Esophagus muscularis mucosa (tissue), 4 donors: ENCODE data around the gene TGM3. TPM values are rescaled to one million over a fixed set of nuclear protein-coding genes. Genes with fewer than 3 reads are reported as not detected.

Source experiments
- DNase-seq: peaks from one replicate; pipeline ENCODE4 v3.0.0-alpha.2; 2017; ENCODE audit errors: extremely low spot score
- H3K27ac ChIP-seq, 4 donors: fragments of 200-600 bp; sonication (generic); replicated peaks in 1 of 4; 1 replicate in 3 of 4; 2 replicates in 1 of 4; pipeline ENCODE4 v1.5.1; 2016 to 2019; ENCODE audit warnings: mild to moderate bottlenecking in 1 of 4
- H3K27me3 ChIP-seq, 4 donors: fragments of 200-600 bp; sonication (generic); one replicate each; pipeline versions ENCODE4 v1.5.1 to v1.6.0; 2016 to 2019
- H3K36me3 ChIP-seq, 4 donors: fragments of 200-600 bp; sonication (generic); one replicate each; pipeline ENCODE4 v1.5.1; 2016 to 2019
- H3K4me1 ChIP-seq, 4 donors: fragments of 200-600 bp; sonication (generic); one replicate each; pipeline ENCODE4 v1.5.1; 2016 to 2019
- H3K4me3 ChIP-seq, 4 donors: fragments of 200-600 bp; sonication (generic); 1 replicate in 2 of 4; 2 replicates in 2 of 4; pipeline ENCODE4 v1.5.1; 2016 to 2019; ENCODE audit warnings: mild to moderate bottlenecking in 4 of 4, moderate library complexity in 1 of 4
- H3K9me3 ChIP-seq, 4 donors: fragments of 200-600 bp; sonication (generic); 1 replicate in 3 of 4; 2 replicates in 1 of 4; pipeline ENCODE4 v1.5.1; 2016 to 2019
- EP300 ChIP-seq: sonication (generic); formaldehyde crosslinking; IDR thresholded peaks from one replicate; pipeline ENCODE4 v1.6.1; 2017; ENCODE audit warnings: antibody characterized with exemption
- POLR2A ChIP-seq: fragments of 450-650 bp; IDR thresholded peaks from one replicate; pipeline ENCODE4 v1.6.1; 2017; ENCODE audit warnings: antibody characterized with exemption, moderate library complexity, mild to moderate bottlenecking, low read depth
- POLR2AphosphoS5 ChIP-seq, 2 donors: sonication (generic); formaldehyde crosslinking; IDR thresholded peaks; one replicate each; pipeline ENCODE4 v1.6.1; 2017; ENCODE audit warnings: antibody characterized with exemption in 2 of 2
- WGBS: methylation state at CpG from one replicate; pipeline ENCODE4 v1.1.5; 2018; 5-methylcytosine and 5-hydroxymethylcytosine counted together
- intact Hi-C: fragments of 100-400 bp; cut with DNase I; formaldehyde crosslinking; loops from one replicate; pipeline ENCODE4 v1.15.1; 2023
- total RNA-seq, 4 donors: library from RNA; depleted of rRNA; stranded (reverse); fragments of >200 nt; gene quantifications; one replicate each; pipeline versions ENCODE4 v1.1.0 to v1.2.1, GENCODE V29; 2016
- TF ChIP-seq, protein P1 (sequence below), 3 experiments: fragments of 200-600 bp in 2 of 3; fragments of 450-650 bp in 1 of 3; sonication (generic) in 2 of 3; IDR thresholded peaks; one replicate each; pipeline ENCODE4 v1.5.1; 2017 to 2019; ENCODE audit warnings: antibody characterized with exemption in 3 of 3, mild to moderate bottlenecking in 2 of 3, moderate library complexity in 1 of 3

The TGM3 gene
- total RNA-seq, 4 donors from 2014 or later: 0.83 TPM; not detected in 3

DNA sequence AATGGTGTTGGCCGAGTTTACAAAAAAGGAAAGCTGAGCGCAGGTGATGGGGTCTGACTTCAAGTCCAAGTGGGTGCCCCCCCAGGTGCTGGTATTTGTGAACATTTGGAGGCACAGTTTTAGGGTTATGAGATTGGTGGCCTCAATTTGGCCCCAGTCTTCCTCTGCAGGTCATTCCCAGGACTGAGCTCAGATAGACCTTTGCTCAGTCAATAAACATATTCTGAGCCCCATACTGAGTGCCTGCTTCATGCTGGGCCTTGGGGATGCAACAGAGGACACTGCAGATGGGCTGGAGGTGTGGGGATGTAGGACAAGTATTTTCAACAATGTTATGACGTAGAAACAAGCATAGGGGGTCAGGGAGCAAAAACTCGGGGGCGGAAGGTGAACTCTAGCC, 33.5 kb downstream of the TGM3 start:
- H3K9me3 ChIP-seq: no peaks in the 10 kb centered on the region
- H3K36me3 ChIP-seq: no peaks in the 10 kb centered on the region
- no peaks in the 10 kb centered on the region for H3K4me1 ChIP-seq
- H3K27ac ChIP-seq: no peak overlapping the region
- DNase-seq: no peak
- 84% methylated on average over 5 of the region's 5 CpGs for WGBS
- TF ChIP-seq, protein P1, sequence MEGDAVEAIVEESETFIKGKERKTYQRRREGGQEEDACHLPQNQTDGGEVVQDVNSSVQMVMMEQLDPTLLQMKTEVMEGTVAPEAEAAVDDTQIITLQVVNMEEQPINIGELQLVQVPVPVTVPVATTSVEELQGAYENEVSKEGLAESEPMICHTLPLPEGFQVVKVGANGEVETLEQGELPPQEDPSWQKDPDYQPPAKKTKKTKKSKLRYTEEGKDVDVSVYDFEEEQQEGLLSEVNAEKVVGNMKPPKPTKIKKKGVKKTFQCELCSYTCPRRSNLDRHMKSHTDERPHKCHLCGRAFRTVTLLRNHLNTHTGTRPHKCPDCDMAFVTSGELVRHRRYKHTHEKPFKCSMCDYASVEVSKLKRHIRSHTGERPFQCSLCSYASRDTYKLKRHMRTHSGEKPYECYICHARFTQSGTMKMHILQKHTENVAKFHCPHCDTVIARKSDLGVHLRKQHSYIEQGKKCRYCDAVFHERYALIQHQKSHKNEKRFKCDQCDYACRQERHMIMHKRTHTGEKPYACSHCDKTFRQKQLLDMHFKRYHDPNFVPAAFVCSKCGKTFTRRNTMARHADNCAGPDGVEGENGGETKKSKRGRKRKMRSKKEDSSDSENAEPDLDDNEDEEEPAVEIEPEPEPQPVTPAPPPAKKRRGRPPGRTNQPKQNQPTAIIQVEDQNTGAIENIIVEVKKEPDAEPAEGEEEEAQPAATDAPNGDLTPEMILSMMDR (IDR thresholded peaks at IDR 0.05): no peak
- TF ChIP-seq POLR2AphosphoS5 (IDR thresholded peaks at IDR 0.05) (no peak), EP300 (no peak), POLR2A (no peak)
- intact Hi-C loops: no loop called here
- H3K27me3 ChIP-seq: peaks cover 0 to 23% (median 0%) of the 10 kb centered on the region in 4 donors
- no peak overlapping the region for H3K4me3 ChIP-seq

DNA sequence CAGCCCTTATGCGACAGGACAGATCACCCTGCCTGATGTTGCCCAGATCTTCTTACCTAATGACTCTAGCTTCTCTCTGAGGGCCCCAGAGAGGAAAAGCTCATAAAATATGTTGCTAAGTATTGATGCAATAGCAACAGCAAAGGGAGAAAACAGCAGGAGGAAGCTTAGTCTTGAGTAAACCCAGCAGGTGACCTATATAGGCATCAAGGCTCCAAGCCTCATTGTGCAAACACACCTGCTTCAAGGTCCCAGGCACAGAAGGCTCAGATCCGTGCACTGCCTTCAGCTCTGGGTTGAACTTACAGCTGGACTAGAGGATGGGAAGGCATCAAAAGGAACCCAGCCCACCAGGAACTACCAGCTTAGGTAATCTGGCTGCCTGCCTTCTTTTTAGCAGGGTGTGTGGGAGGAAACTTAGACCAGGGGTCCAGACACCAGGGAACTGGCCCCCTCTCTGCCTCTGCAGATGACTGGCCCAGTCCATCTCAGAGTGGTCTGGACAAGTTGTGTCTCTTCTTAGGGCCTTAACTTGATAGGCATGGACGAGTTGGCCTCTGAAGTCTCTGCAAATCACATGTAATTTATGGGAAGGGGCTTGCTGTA, 34.4 kb downstream of the TGM3 start:
- no peak for DNase-seq
- Histone ChIP-seq H3K36me3 (no peaks in the 10 kb centered on the region), H3K27me3 (peaks cover 0 to 23% (median 0%) of the 10 kb centered on the region in 4 donors), H3K27ac (no peak overlapping the region), H3K4me1 (no peaks in the 10 kb centered on the region), H3K4me3 (no peak overlapping the region), H3K9me3 (no peaks in the 10 kb centered on the region)
- 86% methylated on average over 3 of the region's 3 CpGs for WGBS
- intact Hi-C loops: no loop called here
- TF ChIP-seq POLR2A (no peak), POLR2AphosphoS5 (IDR thresholded peaks at IDR 0.05) (no peak), EP300 (no peak)
- TF ChIP-seq, protein P1 (IDR thresholded peaks at IDR 0.05): no peak

DNA sequence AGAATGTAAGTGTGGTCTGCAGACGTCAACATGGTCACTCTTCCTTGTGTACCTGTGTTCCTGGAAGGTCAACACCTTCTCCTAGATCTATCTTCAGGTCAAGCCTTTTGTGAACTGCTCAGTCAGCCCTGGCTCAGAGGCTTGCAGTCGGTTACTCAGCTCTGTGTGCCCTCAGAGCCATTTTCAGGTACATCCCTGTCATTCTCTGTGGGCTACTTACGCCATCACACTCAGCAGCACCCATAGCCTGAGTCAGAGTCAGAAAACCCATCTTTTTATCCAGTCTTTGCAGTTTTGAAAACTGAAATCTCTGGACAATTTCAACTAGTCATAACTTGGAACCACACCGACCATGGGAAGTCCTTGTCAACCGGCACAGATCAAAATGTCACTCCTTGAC, 35.3 kb downstream of the TGM3 start:
- DNase-seq: no peak
- WGBS: 74% methylated on average over 5 of the region's 5 CpGs
- H3K9me3 ChIP-seq: no peaks in the 10 kb centered on the region

DNA sequence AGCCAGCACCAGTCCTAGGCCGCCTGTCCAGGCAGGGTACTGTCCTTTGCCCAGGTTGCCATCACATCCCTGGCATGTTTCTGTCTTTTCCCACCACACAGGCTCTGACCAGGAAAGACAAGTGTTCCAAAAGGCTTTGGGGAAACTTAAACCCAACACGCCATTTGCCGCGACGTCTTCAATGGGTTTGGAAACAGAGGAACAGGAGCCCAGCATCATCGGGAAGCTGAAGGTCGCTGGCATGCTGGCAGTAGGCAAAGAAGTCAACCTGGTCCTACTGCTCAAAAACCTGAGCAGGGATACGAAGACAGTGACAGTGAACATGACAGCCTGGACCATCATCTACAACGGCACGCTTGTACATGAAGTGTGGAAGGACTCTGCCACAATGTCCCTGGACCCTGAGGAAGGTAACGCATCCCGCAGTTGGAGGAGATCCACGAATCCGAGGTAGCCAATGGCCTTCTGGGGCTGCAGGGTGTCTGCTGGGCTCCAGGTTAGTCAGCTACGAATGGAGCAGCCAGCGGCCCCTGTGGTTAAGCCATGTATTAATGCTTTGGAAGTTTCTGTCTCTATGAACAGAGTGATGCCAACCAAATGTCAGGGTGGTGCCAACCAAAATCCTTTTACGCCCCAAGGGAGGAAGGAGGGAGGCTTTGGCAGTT, 36.2 kb downstream of the TGM3 start:
- 88% methylated on average over 17 of the region's 17 CpGs for WGBS
- Histone ChIP-seq H3K36me3 (no peaks in the 10 kb centered on the region), H3K27ac (no peak overlapping the region), H3K4me1 (no peaks in the 10 kb centered on the region), H3K4me3 (no peak overlapping the region), H3K27me3 (peaks cover 0 to 10% (median 0%) of the 10 kb centered on the region in 4 donors), H3K9me3 (no peaks in the 10 kb centered on the region)
- no peak for DNase-seq
- no peak for TF ChIP-seq POLR2A
- TF ChIP-seq, protein P1 (IDR thresholded peaks at IDR 0.05): no peak
- TF ChIP-seq EP300: no peak
- no peak for TF ChIP-seq POLR2AphosphoS5 (IDR thresholded peaks at IDR 0.05)
- intact Hi-C loops: no loop called here

More for the DNA sequence above, 35.3 kb downstream of the TGM3 start:
- no peak overlapping the region for H3K4me3 ChIP-seq
- TF ChIP-seq, protein P1 (IDR thresholded peaks at IDR 0.05): no peak
- no peak for TF ChIP-seq POLR2AphosphoS5 (IDR thresholded peaks at IDR 0.05)
- TF ChIP-seq POLR2A: no peak
- no peak for TF ChIP-seq EP300
- H3K27me3 ChIP-seq: peaks cover 0 to 15% (median 0%) of the 10 kb centered on the region in 4 donors
- H3K27ac ChIP-seq: no peak overlapping the region
- no peaks in the 10 kb centered on the region for H3K4me1 ChIP-seq
- H3K36me3 ChIP-seq: no peaks in the 10 kb centered on the region
- intact Hi-C loops: no loop called here
